HepG2 (cell line): Measurements from ENCODE around the gene SLC6A6. TPM values are rescaled to one million over a fixed set of nuclear protein-coding genes. Genes with fewer than 3 reads are reported as not detected.

Experiments
- ATM ChIP-seq: fragments of 450-650 bp; IDR thresholded peaks from 2 replicates; pipeline ENCODE4 v1.7.1; 2017; ENCODE audit warnings: mild to moderate bottlenecking, borderline replicate concordance
- CENPT ChIP-seq: sonication (generic); formaldehyde crosslinking; IDR thresholded peaks from 2 replicates; pipeline ENCODE4 v1.8.0; 2022; ENCODE audit warnings: low read depth, mild to moderate bottlenecking, moderate library complexity, missing genetic modification reagents
- EHMT2 ChIP-seq: fragments of 200-600 bp; sonication (generic); IDR thresholded peaks from 2 replicates; pipeline ENCODE4 v1.7.0; 2017; ENCODE audit warnings: antibody characterized with exemption, low read depth, low read length, borderline replicate concordance
- ELF1 ChIP-seq: sonication (generic); formaldehyde crosslinking; IDR thresholded peaks from 2 replicates; pipeline ENCODE4 v1.4.0; 2020; ENCODE audit warnings: missing genetic modification reagents
- ERF ChIP-seq: IDR thresholded peaks from 2 replicates; pipeline ENCODE4 v1.6.1; 2018; ENCODE audit warnings: missing biosample characterization, missing genetic modification reagents
- GLI4 ChIP-seq: sonication (generic); formaldehyde crosslinking; IDR thresholded peaks from 2 replicates; pipeline ENCODE4 v1.5.1; 2020; ENCODE audit warnings: missing genetic modification reagents, mild to moderate bottlenecking, moderate library complexity, borderline replicate concordance
- GZF1 ChIP-seq: sonication (generic); formaldehyde crosslinking; IDR thresholded peaks from 2 replicates; pipeline ENCODE4 v1.5.1; 2020; ENCODE audit warnings: mild to moderate bottlenecking, missing genetic modification reagents
- KLF15 ChIP-seq: sonication (generic); formaldehyde crosslinking; IDR thresholded peaks from 2 replicates; pipeline ENCODE4 v1.8.1; 2023; ENCODE audit warnings: borderline replicate concordance, mild to moderate bottlenecking, inconsistent platforms, missing genetic modification reagents, mixed read lengths
- SOX13 ChIP-seq, 3 experiments: fragments of 450-650 bp in 1 of 3; sonication (generic) in 1 of 3; formaldehyde crosslinking in 1 of 3; IDR thresholded peaks in 2 of 3; conservative IDR thresholded peaks in 1 of 3; 2 replicates each; pipeline versions ENCODE4 v1.5.0 to v1.6.1; 2016 to 2020; ENCODE audit warnings: antibody characterized with exemption in 1 of 3, mild to moderate bottlenecking in 1 of 3, missing compliant biosample characterization in 1 of 3, missing genetic modification reagents in 1 of 3, moderate library complexity in 1 of 3
- SRSF4 ChIP-seq: fragments of 200-400 bp; formaldehyde crosslinking; IDR thresholded peaks from one replicate; pipeline ENCODE4 v1.6.1; 2018; ENCODE audit warnings: mild to moderate bottlenecking, low read depth, low read length, moderate library complexity; ENCODE audit not compliant: poor library complexity, severe bottlenecking
- U2AF1 ChIP-seq: fragments of 200-400 bp; formaldehyde crosslinking; optimal IDR thresholded peaks from 2 replicates; pipeline ENCODE3; 2017; ENCODE audit warnings: mild to moderate bottlenecking, low read depth, low read length
- ZBTB3 ChIP-seq: sonication (generic); formaldehyde crosslinking; IDR thresholded peaks from 2 replicates; pipeline ENCODE4 v1.4.0; 2020; ENCODE audit warnings: low read depth, mild to moderate bottlenecking, moderate library complexity, missing genetic modification reagents, borderline replicate concordance
- ZEB1 ChIP-seq: IDR thresholded peaks from 2 replicates; pipeline ENCODE4 v1.6.1; 2012; ENCODE audit warnings: mild to moderate bottlenecking, low read depth, inconsistent platforms; ENCODE audit not compliant: insufficient replicate concordance
- ZMYM4 ChIP-seq: sonication (generic); formaldehyde crosslinking; IDR thresholded peaks from 2 replicates; pipeline ENCODE4 v1.8.1; 2023; ENCODE audit warnings: mild to moderate bottlenecking, missing genetic modification reagents
- ZNF235 ChIP-seq: sonication (generic); formaldehyde crosslinking; IDR thresholded peaks from 2 replicates; pipeline ENCODE4 v1.8.1; 2023; ENCODE audit warnings: mild to moderate bottlenecking, missing genetic modification reagents, borderline replicate concordance
- ZNF543 ChIP-seq: sonication (generic); formaldehyde crosslinking; IDR thresholded peaks from 2 replicates; pipeline ENCODE4 v1.4.0; 2020; ENCODE audit warnings: mild to moderate bottlenecking, missing genetic modification reagents
- ZNF547 ChIP-seq: sonication (generic); formaldehyde crosslinking; IDR thresholded peaks from 2 replicates; pipeline ENCODE4 v1.5.1; 2020; ENCODE audit warnings: mild to moderate bottlenecking, missing genetic modification reagents
- polyA plus RNA-seq, 8 experiments: library from polyadenylated mRNA; depleted of rRNA in 3 of 8; stranded (reverse) in 7 of 8; unstranded in 1 of 8; fragments of >200 nt; fragmentation: Illumina TruSeq in 4 of 8; extraction: Trizol in 4 of 8; gene quantifications; 2 replicates each; pipeline versions ENCODE4 v1.2.1 to v1.2.3, GENCODE V29; 2011 to 2016; ENCODE audit warnings: low read depth in 4 of 8, missing spikeins in 1 of 8, mixed read lengths in 1 of 8; ENCODE audit not compliant: insufficient read depth in 1 of 8
- total RNA-seq, 5 experiments: library from RNA; depleted of rRNA; stranded (reverse); fragments of >200 nt; fragmentation: Illumina TruSeq; extraction: Trizol; gene quantifications; 2 replicates each; pipeline ENCODE4 v1.2.3, GENCODE V29; 2016; ENCODE audit warnings: low read depth in 1 of 5
- TF ChIP-seq, protein P1 (sequence below): sonication (generic); formaldehyde crosslinking; IDR thresholded peaks from 2 replicates; pipeline ENCODE4 v1.5.0; 2020; ENCODE audit warnings: missing genetic modification reagents
- TF ChIP-seq, protein P2 (sequence below): conservative IDR thresholded peaks from 2 replicates; pipeline ENCODE4 v1.6.1; 2018; ENCODE audit warnings: missing genetic modification reagents
- TF ChIP-seq, protein P3 (sequence below): sonication (generic); formaldehyde crosslinking; IDR thresholded peaks from 2 replicates; pipeline ENCODE4 v1.8.1; 2022; ENCODE audit warnings: low read depth, mild to moderate bottlenecking, missing genetic modification reagents
- TF ChIP-seq, protein P4 (sequence below): sonication (generic); formaldehyde crosslinking; IDR thresholded peaks from 2 replicates; pipeline ENCODE4 v1.8.0; 2022; ENCODE audit warnings: missing genetic modification reagents, mild to moderate bottlenecking, inconsistent platforms, borderline replicate concordance

Gene SLC6A6
- total and polyA plus RNA-seq, 2 of the 13 experiments (the other 11 are each of a cell fraction or from before 2014, with no cell fraction given): 14.1 to 20.7 TPM

DNA sequence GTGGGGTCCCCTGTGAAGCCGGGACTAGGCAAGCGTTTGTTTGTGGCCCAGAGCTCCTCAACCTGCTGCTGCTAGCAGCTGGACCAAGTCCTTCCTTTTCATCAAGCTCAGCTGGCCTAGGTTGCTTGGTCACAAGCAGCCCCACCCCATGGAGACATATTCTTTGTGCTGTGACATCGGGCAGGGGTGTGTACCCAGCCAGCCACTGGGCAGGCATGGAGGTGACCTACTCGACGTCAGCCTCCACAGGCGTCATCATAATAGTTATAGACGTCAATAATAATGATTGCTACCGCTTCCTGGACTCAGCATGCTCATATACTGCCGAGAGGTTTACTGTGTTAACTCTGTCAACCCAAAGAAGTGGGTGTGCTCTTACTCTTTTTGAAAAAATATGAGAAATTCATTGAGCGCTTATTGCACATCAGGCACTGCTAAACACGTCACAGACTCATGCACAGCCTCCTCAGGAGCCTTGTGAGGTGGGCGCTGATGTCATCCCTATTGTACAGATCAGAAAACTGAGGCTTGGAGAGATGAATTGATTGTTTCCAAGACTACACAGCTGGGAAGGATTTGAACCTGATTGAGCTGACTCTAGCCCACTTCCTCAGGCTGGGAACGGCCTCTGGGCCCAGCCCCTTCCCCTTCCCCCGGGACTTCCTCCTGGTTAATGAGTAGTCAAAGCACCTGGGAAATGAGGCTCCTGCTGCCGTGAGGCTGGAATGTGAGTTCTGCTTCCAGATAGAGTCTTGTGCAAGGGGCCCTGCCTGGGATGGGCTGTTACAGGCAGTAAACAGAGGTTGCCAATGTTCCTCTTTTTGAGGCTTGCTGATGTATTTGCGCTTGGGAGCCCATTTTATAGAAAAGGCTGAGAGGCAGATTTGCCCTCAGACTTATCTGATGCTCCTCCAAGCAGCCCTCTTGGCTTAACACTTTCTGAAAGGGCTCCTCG, 16.2 kb downstream of the SLC6A6 start (continued):
- TF ChIP-seq SRSF4: no peak
- TF ChIP-seq ERF (CRISPR knock-in tag): peak; percentile 70; the same call in 1 of the 2 replicates
- TF ChIP-seq ZNF547 (CRISPR knock-in tag): 0 out of 2 replicates have a peak, but pooled peaks have one; percentile 52
- TF ChIP-seq ZBTB3: no peak
- TF ChIP-seq, protein P1, sequence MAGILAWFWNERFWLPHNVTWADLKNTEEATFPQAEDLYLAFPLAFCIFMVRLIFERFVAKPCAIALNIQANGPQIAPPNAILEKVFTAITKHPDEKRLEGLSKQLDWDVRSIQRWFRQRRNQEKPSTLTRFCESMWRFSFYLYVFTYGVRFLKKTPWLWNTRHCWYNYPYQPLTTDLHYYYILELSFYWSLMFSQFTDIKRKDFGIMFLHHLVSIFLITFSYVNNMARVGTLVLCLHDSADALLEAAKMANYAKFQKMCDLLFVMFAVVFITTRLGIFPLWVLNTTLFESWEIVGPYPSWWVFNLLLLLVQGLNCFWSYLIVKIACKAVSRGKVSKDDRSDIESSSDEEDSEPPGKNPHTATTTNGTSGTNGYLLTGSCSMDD (CRISPR knock-in tag): no peak
- no peak for TF ChIP-seq GLI4 (CRISPR knock-in tag)
- TF ChIP-seq ELF1 (CRISPR knock-in tag): peak; percentile 69
- TF ChIP-seq, protein P2, sequence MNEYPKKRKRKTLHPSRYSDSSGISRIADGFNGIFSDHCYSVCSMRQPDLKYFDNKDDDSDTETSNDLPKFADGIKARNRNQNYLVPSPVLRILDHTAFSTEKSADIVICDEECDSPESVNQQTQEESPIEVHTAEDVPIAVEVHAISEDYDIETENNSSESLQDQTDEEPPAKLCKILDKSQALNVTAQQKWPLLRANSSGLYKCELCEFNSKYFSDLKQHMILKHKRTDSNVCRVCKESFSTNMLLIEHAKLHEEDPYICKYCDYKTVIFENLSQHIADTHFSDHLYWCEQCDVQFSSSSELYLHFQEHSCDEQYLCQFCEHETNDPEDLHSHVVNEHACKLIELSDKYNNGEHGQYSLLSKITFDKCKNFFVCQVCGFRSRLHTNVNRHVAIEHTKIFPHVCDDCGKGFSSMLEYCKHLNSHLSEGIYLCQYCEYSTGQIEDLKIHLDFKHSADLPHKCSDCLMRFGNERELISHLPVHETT (CRISPR knock-in tag): 0 out of 2 replicates have a peak, but pooled peaks have one; percentile 28
- no peak for TF ChIP-seq KLF15 (CRISPR knock-in tag)
- TF ChIP-seq ZEB1: peak; percentile 84
- no peak for TF ChIP-seq ZNF543
- TF ChIP-seq GZF1: no peak
- TF ChIP-seq, protein P3, sequence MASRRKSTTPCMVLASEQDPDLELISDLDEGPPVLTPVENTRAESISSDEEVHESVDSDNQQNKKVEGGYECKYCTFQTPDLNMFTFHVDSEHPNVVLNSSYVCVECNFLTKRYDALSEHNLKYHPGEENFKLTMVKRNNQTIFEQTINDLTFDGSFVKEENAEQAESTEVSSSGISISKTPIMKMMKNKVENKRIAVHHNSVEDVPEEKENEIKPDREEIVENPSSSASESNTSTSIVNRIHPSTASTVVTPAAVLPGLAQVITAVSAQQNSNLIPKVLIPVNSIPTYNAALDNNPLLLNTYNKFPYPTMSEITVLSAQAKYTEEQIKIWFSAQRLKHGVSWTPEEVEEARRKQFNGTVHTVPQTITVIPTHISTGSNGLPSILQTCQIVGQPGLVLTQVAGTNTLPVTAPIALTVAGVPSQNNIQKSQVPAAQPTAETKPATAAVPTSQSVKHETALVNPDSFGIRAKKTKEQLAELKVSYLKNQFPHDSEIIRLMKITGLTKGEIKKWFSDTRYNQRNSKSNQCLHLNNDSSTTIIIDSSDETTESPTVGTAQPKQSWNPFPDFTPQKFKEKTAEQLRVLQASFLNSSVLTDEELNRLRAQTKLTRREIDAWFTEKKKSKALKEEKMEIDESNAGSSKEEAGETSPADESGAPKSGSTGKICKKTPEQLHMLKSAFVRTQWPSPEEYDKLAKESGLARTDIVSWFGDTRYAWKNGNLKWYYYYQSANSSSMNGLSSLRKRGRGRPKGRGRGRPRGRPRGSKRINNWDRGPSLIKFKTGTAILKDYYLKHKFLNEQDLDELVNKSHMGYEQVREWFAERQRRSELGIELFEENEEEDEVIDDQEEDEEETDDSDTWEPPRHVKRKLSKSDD: no peak
- no peak for TF ChIP-seq U2AF1
- TF ChIP-seq, protein P4, sequence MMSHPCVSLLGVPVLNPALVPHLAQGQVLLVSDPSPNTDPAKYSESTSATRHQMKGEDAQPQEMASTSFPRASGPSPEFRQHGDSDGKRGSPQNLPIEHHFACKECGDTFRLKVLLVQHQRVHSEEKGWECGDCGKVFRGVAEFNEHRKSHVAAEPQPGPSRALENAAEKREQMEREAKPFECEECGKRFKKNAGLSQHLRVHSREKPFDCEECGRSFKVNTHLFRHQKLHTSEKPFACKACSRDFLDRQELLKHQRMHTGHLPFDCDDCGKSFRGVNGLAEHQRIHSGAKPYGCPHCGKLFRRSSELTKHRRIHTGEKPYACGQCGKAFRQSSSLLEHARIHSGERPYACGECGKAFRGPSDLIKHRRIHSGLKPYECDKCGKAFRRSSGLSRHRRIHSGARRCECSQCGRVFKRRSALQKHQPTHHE (CRISPR knock-in tag): no peak
- no peak for TF ChIP-seq EHMT2
- no peak for TF ChIP-seq ZNF235 (CRISPR knock-in tag)
- 0 out of 2 replicates have a peak, but pooled peaks have one; percentile 27 for TF ChIP-seq ZMYM4 (CRISPR knock-in tag)
- TF ChIP-seq CENPT (CRISPR knock-in tag): no peak
- no peak for TF ChIP-seq SOX13 (IDR thresholded peaks at IDR 0.05)
- TF ChIP-seq SOX13 (CRISPR knock-in tag; conservative IDR thresholded peaks at IDR 0.05 in 1 of 2, IDR thresholded peaks at IDR 0.05 in 1 of 2): peak in 1 of 2 experiments; percentile 47; a peak in 1 of 4 replicates
- no peak for TF ChIP-seq ATM
